Transverse colon (tissue), 4 donors: ENCODE results near the gene NEK11. TPM values are rescaled to one million over a fixed set of nuclear protein-coding genes. Genes with fewer than 3 reads are reported as not detected.
"Not testable (repeated sequence)": the region's sequence is repeated elsewhere in the genome, so short reads cannot be mapped to it uniquely, and the experiment has no call there.

ENCODE experiments used
- DNase-seq: peaks from one replicate; pipeline ENCODE4 v3.0.0-alpha.2; 2019
- H3K27ac ChIP-seq, 4 donors: fragments of 200-600 bp; sonication (generic); 2 replicates each; pipeline ENCODE4 v1.5.1; 2016 to 2018; ENCODE audit warnings: inconsistent platforms in 4 of 4
- H3K27me3 ChIP-seq: fragments of 200-600 bp; sonication (generic); 2 replicates; pipeline ENCODE4 v1.5.1; 2017; ENCODE audit warnings: inconsistent platforms
- H3K36me3 ChIP-seq, 4 donors: fragments of 200-600 bp; sonication (generic); 2 replicates each; pipeline ENCODE4 v1.5.1; 2017 to 2019; ENCODE audit warnings: inconsistent platforms in 4 of 4
- H3K4me1 ChIP-seq, 4 donors: fragments of 200-600 bp; sonication (generic); 2 replicates each; pipeline ENCODE4 v1.5.1; 2017 to 2020; ENCODE audit warnings: inconsistent platforms in 4 of 4
- H3K4me3 ChIP-seq, 4 donors: fragments of 200-600 bp; sonication (generic); 1 replicate in 1 of 4; 2 replicates in 3 of 4; pipeline versions ENCODE4 v1.5.1 to v1.6.1; 2017 to 2019; ENCODE audit warnings: inconsistent platforms in 4 of 4
- H3K9me3 ChIP-seq, 2 donors: fragments of 200-600 bp; sonication (generic); 2 replicates each; pipeline ENCODE4 v1.5.1; 2017 to 2019; ENCODE audit warnings: inconsistent platforms in 2 of 2
- EP300 ChIP-seq: sonication (generic); formaldehyde crosslinking; IDR thresholded peaks from one replicate; pipeline ENCODE4 v1.6.1; 2017; ENCODE audit warnings: antibody characterized with exemption, low read depth
- POLR2A ChIP-seq: fragments of 450-650 bp; IDR thresholded peaks from one replicate; pipeline ENCODE4 v1.6.1; 2016; ENCODE audit warnings: antibody characterized with exemption, mild to moderate bottlenecking, moderate library complexity
- POLR2AphosphoS5 ChIP-seq, 3 donors: sonication (generic); formaldehyde crosslinking; IDR thresholded peaks; one replicate each; pipeline ENCODE4 v1.6.1; 2016; ENCODE audit warnings: antibody characterized with exemption in 3 of 3
- whole genome bisulfite sequencing, 2 donors: methylation state at CpG; one replicate each; pipeline ENCODE4 v1.1.5; 2018; ENCODE audit warnings: low coverage in 1 of 2; 5-methylcytosine and 5-hydroxymethylcytosine counted together
- in situ Hi-C, 4 donors: fragments of 200-750 bp; cut with MboI; loops; one replicate each; pipeline versions ENCODE4 v1.15.0 to v1.15.1; 2017; ENCODE audit warnings: low sequenced_read_pairs in 3 of 4, low pct_ligation_motif_present in 1 of 4, low pct_unique_long_range_greater_than_20kb in 1 of 4
- intact Hi-C: fragments of 100-400 bp; cut with DNase I; formaldehyde crosslinking; loops from one replicate; pipeline ENCODE4 v1.15.1; 2023; ENCODE audit warnings: low total_unique reads
- total RNA-seq, 4 donors: library from RNA; depleted of rRNA; stranded (reverse); fragments of >200 nt; gene quantifications; one replicate each; pipeline ENCODE4 v1.1.0, GENCODE V29; 2016
- TF ChIP-seq, protein P1 (sequence below), 5 experiments: fragments of 200-600 bp in 3 of 5; fragments of 450-650 bp in 2 of 5; sonication (generic) in 3 of 5; IDR thresholded peaks; 1 replicate in 2 of 5; 2 replicates in 3 of 5; pipeline ENCODE4 v1.5.1; 2016 to 2017; ENCODE audit warnings: antibody characterized with exemption in 5 of 5, inconsistent platforms in 3 of 5, mild to moderate bottlenecking in 2 of 5, moderate library complexity in 1 of 5

NEK11 gene
- total RNA-seq, 4 donors from 2014 or later = 4.6 to 12.3 (median 8.5) TPM

DNA sequence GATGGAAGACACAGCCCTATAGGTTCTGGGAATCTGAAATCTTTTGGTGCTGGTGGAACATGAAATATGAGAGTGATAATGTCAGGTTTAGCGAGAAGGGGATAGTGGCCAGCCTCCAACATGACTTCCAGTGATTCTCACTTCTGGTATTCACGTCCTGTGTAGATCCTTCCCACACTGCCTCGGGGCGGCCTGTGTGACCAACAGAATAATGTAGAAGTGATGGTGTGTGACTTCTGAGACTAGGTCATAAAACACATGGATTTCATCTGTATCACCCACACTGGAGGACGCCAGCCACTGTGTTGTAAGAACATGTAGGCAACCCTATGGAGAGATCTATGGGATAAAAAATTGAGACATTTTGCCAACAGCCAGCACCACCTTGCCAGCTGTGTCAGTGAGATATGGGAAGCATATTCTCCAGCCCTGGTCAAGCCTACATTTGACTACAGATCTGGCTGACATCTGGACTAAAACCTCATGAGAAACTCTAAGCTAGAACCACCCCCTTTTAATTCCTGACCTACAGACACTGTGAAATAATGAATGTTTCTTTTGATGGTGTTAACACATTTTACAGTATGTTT lies 329.4 kb downstream of the NEK11 start:
- WGBS, 2 donors = 86 to 91% methylated on average over 1 to 5 of the region's 5 CpGs
- Histone ChIP-seq H3K36me3 (no peaks in the 10 kb centered on the region), H3K4me3 (no peak overlapping the region), H3K4me1 (peaks cover 0 to 2% (median under 1%) of the 10 kb centered on the region in 4 donors), H3K9me3 (no peaks in the 10 kb centered on the region), H3K27ac (no peak overlapping the region), H3K27me3 (no peaks in the 10 kb centered on the region)
- DNase-seq = no peak
- TF ChIP-seq, protein P1, sequence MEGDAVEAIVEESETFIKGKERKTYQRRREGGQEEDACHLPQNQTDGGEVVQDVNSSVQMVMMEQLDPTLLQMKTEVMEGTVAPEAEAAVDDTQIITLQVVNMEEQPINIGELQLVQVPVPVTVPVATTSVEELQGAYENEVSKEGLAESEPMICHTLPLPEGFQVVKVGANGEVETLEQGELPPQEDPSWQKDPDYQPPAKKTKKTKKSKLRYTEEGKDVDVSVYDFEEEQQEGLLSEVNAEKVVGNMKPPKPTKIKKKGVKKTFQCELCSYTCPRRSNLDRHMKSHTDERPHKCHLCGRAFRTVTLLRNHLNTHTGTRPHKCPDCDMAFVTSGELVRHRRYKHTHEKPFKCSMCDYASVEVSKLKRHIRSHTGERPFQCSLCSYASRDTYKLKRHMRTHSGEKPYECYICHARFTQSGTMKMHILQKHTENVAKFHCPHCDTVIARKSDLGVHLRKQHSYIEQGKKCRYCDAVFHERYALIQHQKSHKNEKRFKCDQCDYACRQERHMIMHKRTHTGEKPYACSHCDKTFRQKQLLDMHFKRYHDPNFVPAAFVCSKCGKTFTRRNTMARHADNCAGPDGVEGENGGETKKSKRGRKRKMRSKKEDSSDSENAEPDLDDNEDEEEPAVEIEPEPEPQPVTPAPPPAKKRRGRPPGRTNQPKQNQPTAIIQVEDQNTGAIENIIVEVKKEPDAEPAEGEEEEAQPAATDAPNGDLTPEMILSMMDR (IDR thresholded peaks at IDR 0.05) = no peak
- no peak for TF ChIP-seq POLR2AphosphoS5 (IDR thresholded peaks at IDR 0.05)
- TF ChIP-seq POLR2A = no peak
- TF ChIP-seq EP300 = no peak
- intact Hi-C loops = no loop called here
- in situ Hi-C loops = no loop called here

- in situ Hi-C loops = no loop called here
Measured at GRCh38 chr3:131357275-131357674, 330.6 kb downstream of the NEK11 start.

DNA sequence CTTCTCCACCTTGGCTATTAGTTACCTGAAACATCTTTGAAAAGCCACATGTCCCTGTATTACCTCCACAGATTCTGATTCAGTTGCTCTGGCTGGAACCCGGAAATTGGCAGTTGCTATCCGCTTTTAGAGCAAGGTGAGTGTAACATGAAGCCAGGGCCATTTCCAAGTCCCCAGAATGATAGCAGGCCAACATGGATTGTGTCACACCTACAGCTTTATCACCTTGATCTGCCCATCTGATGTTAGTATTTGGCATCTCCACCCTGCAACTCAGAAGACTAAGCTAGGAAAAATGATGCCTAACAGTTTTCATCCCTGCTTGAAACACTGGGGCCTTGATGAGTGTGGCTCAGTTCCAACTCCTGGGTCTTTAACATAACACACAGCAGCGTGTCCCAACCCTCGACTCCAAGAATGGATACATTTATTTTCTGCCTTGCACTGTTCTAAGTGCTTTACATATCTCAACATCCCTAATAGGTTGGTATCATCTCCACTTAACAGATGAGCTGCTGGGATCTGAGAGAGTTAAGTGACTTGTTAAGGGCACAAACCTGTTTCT lies 333.6 kb downstream of the NEK11 start:
- DNase-seq = no peak
- Histone ChIP-seq H3K27me3 (no peaks in the 10 kb centered on the region), H3K9me3 (no peaks in the 10 kb centered on the region), H3K4me1 (peaks cover 0 to 30% (median 22%) of the 10 kb centered on the region in 4 donors), H3K4me3 (no peak overlapping the region), H3K27ac (no peak overlapping the region), H3K36me3 (no peaks in the 10 kb centered on the region)
- TF ChIP-seq POLR2A = no peak
- TF ChIP-seq EP300 = no peak
- TF ChIP-seq, protein P1 (IDR thresholded peaks at IDR 0.05) = no peak
- TF ChIP-seq POLR2AphosphoS5 (IDR thresholded peaks at IDR 0.05) = no peak
- WGBS, 2 donors = 59 to 87% methylated on average over 2 to 4 of the region's 4 CpGs
- in situ Hi-C loops = no loop called here
- intact Hi-C loops = no loop called here

More at GRCh38 chr3:131357275-131357674, 330.6 kb downstream of the NEK11 start:
- Histone ChIP-seq H3K4me3 (no peak overlapping the region), H3K4me1 (peaks cover 0 to 8% (median 8%) of the 10 kb centered on the region in 4 donors), H3K36me3 (no peaks in the 10 kb centered on the region), H3K27me3 (no peaks in the 10 kb centered on the region), H3K27ac (no peak overlapping the region), H3K9me3 (no peaks in the 10 kb centered on the region)
- no peak for DNase-seq
- TF ChIP-seq POLR2AphosphoS5 (IDR thresholded peaks at IDR 0.05) = no peak
- TF ChIP-seq, protein P1 (IDR thresholded peaks at IDR 0.05) = no peak
- 95 to 100% methylated on average over 1 of the region's 1 CpG for WGBS, 2 donors
- intact Hi-C loops = no loop called here

- peaks cover 0 to 30% (median 22%) of the 10 kb centered on the region in 4 donors for H3K4me1 ChIP-seq
- WGBS, 2 donors = 75 to 79% methylated on average over 3 to 7 of the region's 7 CpGs
- H3K27me3 ChIP-seq, DNase-seq, in situ Hi-C loops, H3K36me3 ChIP-seq, H3K9me3 ChIP-seq, intact Hi-C loops: not testable (repeated sequence)
- peak overlapping the region in 2 of 4 donors; percentile 54 to 58 for H3K4me3 ChIP-seq
- H3K27ac ChIP-seq = peak overlapping the region; percentile 85 to 91 (median 88)
Measured at GRCh38 chr3:131361066-131361463, 334.4 kb downstream of the NEK11 start.
